ENCODE data around the gene AADACL2. TPM values are rescaled to one million over a fixed set of nuclear protein-coding genes. Genes with fewer than 3 reads are reported as not detected.

Gene AADACL2
- total RNA-seq, 1 experiment from 2014 or later: not detected

GRCh38 chr3:151688571-151688970 lies 45.2 kb upstream of the AADACL2 start:
- no peak overlapping the region for H3K27ac Mint-ChIP-seq (ENCODE audit: unreplicated experiment)
- intact Hi-C loops (cut with micrococcal nuclease; ENCODE audit: unreplicated experiment): loop anchor here (5.0 kb wide), 1 partner anchor 149 kb away; no protein-coding TSS in a partner anchor
- H3K4me3 Mint-ChIP-seq (ENCODE audit: low read depth, unreplicated experiment): no peak overlapping the region
- peaks cover 21% of the 10 kb centered on the region for H3K4me1 Mint-ChIP-seq (ENCODE audit: low read depth, unreplicated experiment)
- H3K36me3 Mint-ChIP-seq (ENCODE audit: insufficient read depth, unreplicated experiment): no peaks in the 10 kb centered on the region
- BruUV-seq (replicated peaks): no TSS peak
- CTCF ChIA-PET: no interaction called here
- peaks cover 3% of the 10 kb centered on the region for H3K9me3 Mint-ChIP-seq (ENCODE audit: low read depth, unreplicated experiment)
- DNase-seq: no peak
- no peak for TF ChIP-seq CTCF (IDR thresholded peaks at IDR 0.05; ENCODE audit: unreplicated experiment)
- H3K27me3 Mint-ChIP-seq (ENCODE audit: unreplicated experiment): no peaks in the 10 kb centered on the region

- CTCF ChIA-PET: no interaction called here
- Mint-ChIP-seq H3K4me3 (ENCODE audit: low read depth, unreplicated experiment) (no peak overlapping the region), H3K27me3 (ENCODE audit: unreplicated experiment) (no peaks in the 10 kb centered on the region), H3K36me3 (ENCODE audit: insufficient read depth, unreplicated experiment) (no peaks in the 10 kb centered on the region), H3K27ac (ENCODE audit: unreplicated experiment) (no peak overlapping the region), H3K4me1 (ENCODE audit: low read depth, unreplicated experiment) (peaks cover 19% of the 10 kb centered on the region), H3K9me3 (ENCODE audit: low read depth, unreplicated experiment) (no peaks in the 10 kb centered on the region)
- intact Hi-C loops (cut with micrococcal nuclease; ENCODE audit: unreplicated experiment): no loop called here
- no peak for DNase-seq
- no TSS peak for BruUV-seq (replicated peaks)
- TF ChIP-seq CTCF (IDR thresholded peaks at IDR 0.05; ENCODE audit: unreplicated experiment): no peak
Measured at GRCh38 chr3:151690645-151691044, 43.1 kb upstream of the AADACL2 start.

- no peak overlapping the region for H3K27ac Mint-ChIP-seq (ENCODE audit: unreplicated experiment)
- H3K4me3 Mint-ChIP-seq (ENCODE audit: low read depth, unreplicated experiment): no peak overlapping the region
- intact Hi-C loops (cut with micrococcal nuclease; ENCODE audit: unreplicated experiment): no loop called here
- TF ChIP-seq CTCF (IDR thresholded peaks at IDR 0.05; ENCODE audit: unreplicated experiment): no peak
- peak; percentile 10 for DNase-seq
- CTCF ChIA-PET: interaction anchor here (0.7 to 1.0 kb wide), 2 partner anchors 97 to 229 kb away, joined by 3 to 4 read pairs; no protein-coding TSS in a partner anchor
- no peaks in the 10 kb centered on the region for H3K27me3 Mint-ChIP-seq (ENCODE audit: unreplicated experiment)
- H3K9me3 Mint-ChIP-seq (ENCODE audit: low read depth, unreplicated experiment): peaks cover 6% of the 10 kb centered on the region
- H3K36me3 Mint-ChIP-seq (ENCODE audit: insufficient read depth, unreplicated experiment): no peaks in the 10 kb centered on the region
- H3K4me1 Mint-ChIP-seq (ENCODE audit: low read depth, unreplicated experiment): peaks cover 9% of the 10 kb centered on the region
- BruUV-seq (replicated peaks): no TSS peak
Measured at GRCh38 chr3:151697496-151697895, 36.2 kb upstream of the AADACL2 start.

DNA sequence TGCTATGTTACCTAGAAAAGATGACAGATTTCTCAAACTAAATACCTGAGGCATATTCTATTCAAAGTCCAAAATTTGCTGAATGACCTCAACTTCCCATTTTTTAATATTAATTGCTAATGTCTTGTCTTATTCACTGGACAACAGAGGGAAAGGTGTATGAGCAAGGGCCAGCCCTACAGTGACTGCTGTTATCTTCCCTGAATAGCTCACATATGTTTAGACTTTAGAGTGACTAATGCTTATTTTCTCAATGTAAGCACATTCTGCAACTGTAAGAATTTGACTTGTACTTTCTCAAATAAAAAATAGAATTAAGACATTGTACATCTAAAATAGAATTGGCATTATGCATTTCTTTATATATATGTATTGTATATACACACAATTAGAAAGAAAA lies 26.5 kb upstream of the AADACL2 start:
- TF ChIP-seq CTCF (IDR thresholded peaks at IDR 0.05; ENCODE audit: unreplicated experiment): no peak
- peaks cover 12% of the 10 kb centered on the region for H3K9me3 Mint-ChIP-seq (ENCODE audit: low read depth, unreplicated experiment)
- intact Hi-C loops (cut with micrococcal nuclease; ENCODE audit: unreplicated experiment): no loop called here
- H3K27ac Mint-ChIP-seq (ENCODE audit: unreplicated experiment): no peak overlapping the region
- no TSS peak for BruUV-seq (replicated peaks)
- no peaks in the 10 kb centered on the region for H3K4me1 Mint-ChIP-seq (ENCODE audit: low read depth, unreplicated experiment)
- H3K27me3 Mint-ChIP-seq (ENCODE audit: unreplicated experiment): no peaks in the 10 kb centered on the region
- DNase-seq: no peak
- no peaks in the 10 kb centered on the region for H3K36me3 Mint-ChIP-seq (ENCODE audit: insufficient read depth, unreplicated experiment)
- CTCF ChIA-PET: interaction anchor here (1.5 kb wide), 1 partner anchor 12 kb away, joined by 3 read pairs; no protein-coding TSS in a partner anchor
- H3K4me3 Mint-ChIP-seq (ENCODE audit: low read depth, unreplicated experiment): no peak overlapping the region
